ENCODE results near the gene MYD88.

- no peak for TF ChIP-seq TAF1 (IDR thresholded peaks at IDR 0.05; ENCODE audit: borderline replicate concordance, insufficient read depth, low read length)
- TF ChIP-seq POLR2AphosphoS5 (IDR thresholded peaks at IDR 0.05; ENCODE audit: low read depth, low read length): no peak
- no peak for TF ChIP-seq SIN3A (IDR thresholded peaks at IDR 0.05; ENCODE audit: borderline replicate concordance, insufficient read depth, low read length)
These were observed 14.8 kb downstream of the MYD88 start for GRCh38 chr3:38153221-38153620.

Measured in PFSK-1 (cell line).